M059J (cell line): ENCODE measurements around the gene HHIPL1. TPM values are rescaled to one million over a fixed set of nuclear protein-coding genes. Genes with fewer than 3 reads are reported as not detected.

Experiments
- DNase-seq: peaks from one replicate; pipeline ENCODE4 v3.0.0-alpha.2; 2012; ENCODE audit warnings: low read depth
- total RNA-seq: library from RNA; depleted of rRNA; stranded (reverse); fragments of >200 nt; shearing (Covaris generic); gene quantifications from 2 replicates; pipeline ENCODE4 v1.2.3, GENCODE V29; 2014

Gene HHIPL1
- total RNA-seq, 1 experiment from 2014 or later, result 1.2 TPM

GRCh38 chr14:99675382-99675835 is 30.5 kb downstream of the HHIPL1 start:
- no peak for DNase-seq

DNA sequence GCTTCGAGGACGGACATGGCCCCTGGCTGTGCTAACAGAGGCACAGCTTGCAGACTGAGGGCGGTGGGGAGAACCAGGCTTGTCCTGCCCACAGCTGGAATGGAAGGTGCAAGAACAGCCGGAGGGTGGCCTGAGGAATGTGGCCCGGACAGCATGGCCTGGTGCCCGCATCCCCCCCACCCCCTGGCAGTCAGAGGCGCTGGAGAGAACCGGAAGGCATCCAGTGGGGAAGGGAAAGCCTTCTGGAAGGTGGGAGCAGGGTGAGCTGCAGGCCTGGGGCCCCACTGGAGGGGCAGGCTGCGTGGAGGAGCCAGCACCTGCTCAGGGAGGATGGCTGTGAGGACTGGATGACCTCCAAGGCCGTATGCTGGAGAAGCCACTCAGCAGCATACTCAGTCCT is 31.0 kb downstream of the HHIPL1 start:
- no peak for DNase-seq

DNA sequence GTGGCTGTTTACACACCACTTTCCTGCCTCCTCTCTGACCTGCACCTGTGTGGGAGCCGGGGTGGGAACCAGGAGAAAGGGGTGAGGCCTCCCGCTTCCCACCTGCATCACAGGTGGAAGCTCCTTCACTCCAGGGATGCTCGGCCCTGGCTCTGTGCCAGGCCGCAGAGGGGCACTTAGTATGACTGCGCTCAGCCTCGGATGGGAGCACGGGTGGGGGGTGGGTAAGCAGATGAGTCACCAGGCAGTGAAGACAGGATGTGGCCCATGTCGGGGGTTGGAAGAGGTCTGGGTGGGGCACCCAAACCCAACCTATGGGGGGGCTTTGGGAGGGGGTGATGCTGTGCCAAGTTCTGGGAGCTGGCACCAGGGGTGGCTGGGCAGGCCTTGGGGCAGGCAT is 31.7 kb downstream of the HHIPL1 start:
- DNase-seq, result peak; percentile 26

DNA sequence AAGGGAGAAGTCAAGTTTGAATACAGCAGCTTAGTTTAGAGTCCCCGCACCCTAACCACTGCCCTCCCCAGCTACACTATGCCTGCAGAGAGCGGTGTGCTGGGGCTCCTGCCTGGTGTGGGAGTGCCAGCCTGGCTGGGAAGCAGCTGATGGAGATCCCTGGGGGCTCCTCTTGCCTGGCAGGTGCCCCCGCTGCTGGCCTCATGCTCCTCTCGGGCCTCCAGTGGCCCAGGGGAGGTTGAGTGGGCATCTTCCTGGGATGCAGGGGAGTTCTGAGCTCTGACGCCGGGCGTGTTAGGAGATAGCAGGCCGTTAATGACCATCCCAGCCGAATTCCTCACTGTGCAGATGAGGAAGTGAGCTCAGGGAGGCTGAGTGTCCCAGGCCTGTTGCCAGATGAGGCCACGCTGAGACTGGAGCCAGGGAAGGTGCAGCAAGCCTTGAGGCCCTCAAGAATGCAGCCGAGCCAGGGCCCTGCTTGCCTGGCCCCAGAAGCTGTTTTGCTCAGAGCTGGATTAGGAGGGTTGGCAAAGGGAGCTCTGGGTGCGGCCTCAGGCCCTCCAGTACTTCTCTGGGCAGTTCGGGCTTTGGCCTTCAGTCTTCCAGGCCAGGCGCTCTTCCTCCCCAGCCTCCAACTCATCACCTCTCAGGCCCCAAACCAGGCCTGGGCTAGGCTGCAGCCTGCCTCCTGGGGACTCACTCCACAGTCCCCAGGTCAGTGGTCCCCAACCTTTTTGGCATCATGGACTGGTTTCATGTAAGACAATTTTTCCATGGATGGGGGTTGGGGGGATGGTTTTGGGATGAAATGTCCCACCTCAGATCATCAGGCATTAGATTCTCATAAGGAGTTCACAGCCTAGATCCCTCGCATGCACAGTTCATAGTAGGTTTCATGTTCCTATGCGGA is 32.6 kb downstream of the HHIPL1 start:
- DNase-seq, result peak; percentile 12

DNA sequence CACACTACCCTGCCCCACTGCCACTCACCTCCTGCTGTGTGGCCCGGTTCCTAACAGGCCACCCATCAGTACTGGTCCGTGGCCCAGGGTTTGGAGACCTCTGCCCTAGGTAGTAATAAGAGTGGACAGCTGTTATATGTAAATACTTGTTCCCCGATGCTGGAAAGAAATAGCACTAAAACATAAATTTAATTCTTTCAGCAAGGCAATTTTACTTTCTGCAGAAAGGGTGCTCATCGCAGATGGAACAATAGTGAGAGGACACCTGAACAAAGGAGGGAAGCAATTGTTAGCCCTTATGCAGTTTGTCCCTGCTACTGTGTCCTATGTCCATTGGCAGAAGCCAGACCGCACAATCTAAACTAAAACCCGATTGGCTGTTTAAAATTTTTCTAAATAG is 33.3 kb downstream of the HHIPL1 start:
- no peak for DNase-seq

GRCh38 chr14:99679111-99679510 is 34.2 kb downstream of the HHIPL1 start:
- no peak for DNase-seq

DNA sequence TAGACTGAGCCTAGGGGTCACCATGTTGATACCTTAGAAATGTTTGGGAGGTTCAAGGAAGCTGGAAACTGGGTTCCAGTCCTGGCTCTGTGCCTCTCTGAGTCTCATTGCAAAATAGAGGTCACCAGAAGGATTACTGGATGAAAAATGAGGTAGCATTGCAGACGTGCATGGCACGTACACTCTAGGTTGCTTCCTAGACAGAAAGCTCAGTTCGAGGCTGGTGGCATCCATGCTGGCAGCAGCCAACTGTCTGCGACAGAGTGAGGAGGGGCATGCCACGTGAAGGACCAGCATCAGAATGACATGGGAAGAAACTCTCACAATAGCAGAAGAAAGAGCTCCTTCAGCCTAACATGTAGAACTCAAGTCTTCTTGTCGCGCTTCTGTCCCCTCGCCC is 34.6 kb downstream of the HHIPL1 start:
- no peak for DNase-seq

- DNase-seq, result no peak
Observed at GRCh38 chr14:99679996-99680395, 35.1 kb downstream of the HHIPL1 start.

DNA sequence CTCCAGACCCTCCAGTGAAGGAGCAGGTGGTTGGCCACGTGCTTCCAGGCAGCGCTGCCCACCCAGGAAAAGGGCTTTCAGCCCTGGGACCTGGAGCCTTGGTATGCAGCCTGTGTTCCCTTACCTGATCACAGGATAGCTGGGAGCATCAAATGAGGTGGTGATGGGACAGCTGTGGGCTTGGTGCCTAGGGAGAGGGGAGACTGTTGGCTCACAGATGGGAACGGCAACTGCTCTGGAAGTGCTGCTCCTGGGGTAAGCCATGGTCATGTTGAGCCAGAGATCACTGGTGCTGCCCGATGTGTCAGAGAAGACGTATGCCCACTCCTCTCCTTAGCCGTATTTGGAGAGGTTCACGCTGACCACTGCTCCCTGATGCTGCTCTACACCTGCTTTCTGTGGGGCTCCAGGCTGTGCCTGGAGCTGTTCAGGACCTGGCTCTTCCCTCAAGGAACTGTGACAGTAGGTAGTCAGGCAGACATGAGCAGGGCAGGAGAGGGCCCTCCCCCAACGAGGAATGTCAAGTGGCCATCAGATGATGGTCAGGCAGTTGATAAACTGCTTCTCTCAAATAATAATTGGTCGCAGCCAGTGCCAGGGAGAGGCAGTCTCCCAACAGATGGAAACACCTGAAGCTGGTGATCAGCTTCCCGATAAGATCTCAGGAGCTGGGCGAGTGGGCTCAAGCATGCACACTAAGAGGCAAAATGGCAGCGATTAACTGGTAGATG is 36.3 kb downstream of the HHIPL1 start:
- no peak for DNase-seq

- no peak for DNase-seq
Observed at GRCh38 chr14:99681832-99682148, 36.9 kb downstream of the HHIPL1 start.

DNA sequence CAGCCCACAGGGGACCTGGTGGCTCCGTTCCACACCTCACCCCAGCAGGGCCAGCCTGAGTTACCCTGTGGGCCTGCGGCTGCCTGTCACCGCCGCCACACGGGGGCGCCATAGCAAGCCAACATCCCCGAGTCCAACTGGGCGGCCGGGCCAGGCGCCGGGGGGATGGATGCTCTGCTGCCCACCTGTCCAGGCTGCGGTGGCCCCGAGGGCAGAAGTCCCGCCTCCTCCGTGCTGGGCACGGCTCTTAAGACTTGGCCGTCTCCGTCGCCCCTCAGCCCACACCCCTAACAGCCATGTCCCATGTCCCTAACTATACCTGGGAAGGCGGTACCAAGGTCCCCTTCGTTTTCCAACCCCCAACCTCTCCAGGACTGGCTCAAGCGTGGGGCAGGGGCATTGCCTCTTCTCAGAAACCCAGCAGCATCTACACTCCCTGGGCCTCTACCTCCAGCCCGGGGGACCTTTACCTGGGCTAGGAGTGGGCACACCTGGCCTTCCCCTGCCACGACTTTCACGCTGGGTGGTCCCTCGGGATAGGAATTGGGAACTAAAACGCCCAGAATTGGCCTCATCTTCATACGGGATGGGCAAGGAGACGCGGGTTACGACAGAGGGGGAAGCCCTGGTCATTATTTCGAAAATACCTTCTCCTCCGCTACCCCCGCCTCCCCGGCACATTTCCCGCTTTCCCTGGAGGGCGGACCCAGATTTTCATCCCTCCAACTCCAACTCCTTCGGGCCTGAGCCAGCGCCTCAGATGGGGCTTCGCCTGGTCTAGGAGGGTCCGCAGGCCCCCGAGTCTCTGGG is 38.1 kb downstream of the HHIPL1 start:
- DNase-seq, result peak; percentile 58

DNA sequence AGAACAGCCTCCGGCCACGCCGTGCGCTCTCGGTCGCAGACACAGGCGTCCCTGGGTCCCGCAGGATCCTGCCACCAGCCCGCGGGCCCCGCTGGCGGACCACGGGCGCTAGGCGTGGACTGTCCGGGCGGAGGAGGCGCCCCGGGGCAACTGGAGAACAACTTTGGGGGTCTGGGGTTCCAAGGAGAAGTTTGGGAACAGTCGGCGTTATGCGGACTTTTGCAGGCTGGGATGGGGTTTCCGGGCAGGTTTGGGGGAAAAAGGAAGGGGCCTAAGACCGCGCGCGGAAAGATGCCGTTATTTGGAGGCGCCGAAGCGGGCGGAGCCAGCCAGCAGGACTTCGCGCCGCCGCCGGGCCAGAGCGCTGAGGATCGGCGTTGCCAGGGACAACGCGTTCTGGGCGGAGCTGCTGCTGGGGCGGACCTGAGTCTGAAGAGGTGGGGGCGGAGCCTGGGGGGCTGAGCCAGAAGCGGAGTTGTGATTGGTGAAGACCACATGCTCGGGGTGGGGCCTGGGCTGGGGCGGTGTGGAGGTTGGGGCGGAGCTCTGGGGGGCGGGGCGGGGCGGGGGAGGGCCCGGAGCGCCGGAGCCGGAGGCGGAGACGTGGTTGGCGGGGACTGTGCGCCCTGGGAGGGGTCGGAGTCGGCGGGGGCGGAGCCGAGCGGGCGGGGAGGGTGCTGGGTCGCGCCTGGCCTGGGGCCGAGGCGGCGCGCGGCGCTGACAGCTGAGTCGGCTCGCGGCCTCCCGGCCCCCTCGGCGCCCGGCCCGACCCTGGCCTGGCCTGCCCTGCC is 38.9 kb downstream of the HHIPL1 start, which contains the start of gene CYP46A1:
Gene CYP46A1, plus strand, starts transcription at position 680 of the 791 bp plus-strand sequence. CDS start 120 bp downstream, outside the sequence.
- peak; percentile 94 for DNase-seq

DNA sequence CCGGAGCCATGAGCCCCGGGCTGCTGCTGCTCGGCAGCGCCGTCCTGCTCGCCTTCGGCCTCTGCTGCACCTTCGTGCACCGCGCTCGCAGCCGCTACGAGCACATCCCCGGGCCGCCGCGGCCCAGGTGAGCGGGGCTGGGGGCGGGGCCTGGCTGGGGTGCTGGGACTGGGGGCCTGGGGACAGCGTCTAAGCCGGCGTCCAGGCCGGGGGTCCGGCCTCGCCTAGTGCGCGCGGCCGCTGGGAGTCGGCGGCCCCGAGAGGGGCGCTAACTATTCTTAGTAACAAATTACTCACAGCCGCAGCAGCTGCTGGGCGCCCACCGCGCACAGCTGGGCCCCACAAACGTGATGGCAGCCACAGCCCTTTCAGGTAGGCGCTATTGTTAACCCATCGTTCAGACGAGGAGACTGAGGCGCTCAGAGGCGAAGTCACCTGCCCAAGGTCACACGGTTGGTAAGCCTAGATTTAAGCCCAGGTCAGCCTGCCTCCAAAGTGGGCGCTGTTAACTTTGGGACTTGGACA is 39.5 kb downstream of the HHIPL1 start:
- DNase-seq, result no peak

DNA sequence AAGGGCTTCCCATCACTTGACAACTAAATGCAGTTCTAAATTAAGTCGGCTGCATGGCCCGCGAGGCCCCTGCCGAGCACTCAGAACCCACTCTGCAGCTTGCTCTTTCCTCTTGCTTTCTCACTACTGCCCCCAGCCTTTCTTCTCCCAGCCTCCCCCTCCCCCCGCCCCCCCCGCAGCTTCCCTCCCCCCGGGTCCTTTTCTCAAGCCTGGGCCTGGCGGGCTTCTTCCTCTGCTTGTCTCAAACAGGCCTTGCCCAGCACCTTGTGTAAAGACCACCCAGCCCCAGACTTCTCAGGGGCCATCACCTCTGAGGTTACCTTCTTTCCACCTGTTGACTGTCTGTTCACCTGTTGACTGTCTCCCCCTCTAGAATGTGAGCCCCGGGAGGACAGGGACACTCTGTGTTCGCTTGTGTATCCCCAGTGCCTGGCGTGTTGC is 40.2 kb downstream of the HHIPL1 start:
- DNase-seq, result no peak

DNA sequence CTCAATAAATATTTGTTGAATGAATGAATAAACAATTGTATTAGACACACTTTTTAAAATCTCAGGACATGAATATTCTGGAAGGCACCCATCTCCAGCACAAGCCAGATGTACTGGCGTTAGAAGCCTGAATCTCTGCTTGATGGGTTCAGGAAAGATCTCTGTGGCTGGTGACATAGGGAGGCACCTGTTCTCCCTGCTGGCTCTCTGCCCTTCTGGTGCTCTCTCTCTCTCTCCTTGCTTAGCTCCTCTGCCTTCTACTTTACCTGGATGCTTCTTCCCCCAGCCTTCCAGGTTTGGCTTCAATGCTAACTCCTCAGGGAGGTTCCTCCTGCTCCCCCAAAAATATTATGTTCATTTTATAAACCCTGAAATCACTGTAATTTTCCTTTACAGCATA is 40.7 kb downstream of the HHIPL1 start:
- DNase-seq, result no peak

DNA sequence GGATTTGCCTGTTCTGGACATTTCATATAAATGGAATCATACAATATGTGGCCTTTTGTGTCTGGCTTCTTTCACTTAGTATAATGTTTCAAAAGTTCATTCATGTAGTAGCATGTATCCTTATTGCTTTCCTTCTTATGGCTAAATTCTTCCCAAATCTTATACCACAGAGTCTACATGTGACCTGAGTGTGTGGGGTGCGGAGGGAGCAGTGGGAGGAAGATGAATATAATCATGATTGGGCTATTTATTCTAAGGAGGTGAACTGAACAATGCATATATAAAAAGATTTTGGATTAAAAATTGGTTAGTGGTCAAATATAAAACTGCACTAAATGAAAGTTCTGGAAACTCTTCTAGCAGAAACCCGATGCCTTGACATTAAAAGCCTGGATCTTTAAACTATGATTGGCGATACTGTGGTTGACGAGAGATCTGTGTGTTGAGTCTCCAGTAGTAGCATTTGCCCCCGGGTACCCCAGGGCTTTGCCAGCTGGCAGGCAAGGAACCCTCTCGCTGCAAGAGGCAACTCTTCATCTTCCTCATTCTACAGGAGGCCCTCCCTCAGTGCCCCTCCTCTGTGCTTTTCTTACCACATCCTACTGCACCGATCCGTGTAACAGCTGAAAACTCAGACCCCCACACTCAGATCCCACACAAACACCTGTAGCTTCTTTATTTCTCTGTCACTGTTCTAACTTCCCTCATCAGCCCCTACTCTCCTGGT is 41.8 kb downstream of the HHIPL1 start:
- no peak for DNase-seq

DNA sequence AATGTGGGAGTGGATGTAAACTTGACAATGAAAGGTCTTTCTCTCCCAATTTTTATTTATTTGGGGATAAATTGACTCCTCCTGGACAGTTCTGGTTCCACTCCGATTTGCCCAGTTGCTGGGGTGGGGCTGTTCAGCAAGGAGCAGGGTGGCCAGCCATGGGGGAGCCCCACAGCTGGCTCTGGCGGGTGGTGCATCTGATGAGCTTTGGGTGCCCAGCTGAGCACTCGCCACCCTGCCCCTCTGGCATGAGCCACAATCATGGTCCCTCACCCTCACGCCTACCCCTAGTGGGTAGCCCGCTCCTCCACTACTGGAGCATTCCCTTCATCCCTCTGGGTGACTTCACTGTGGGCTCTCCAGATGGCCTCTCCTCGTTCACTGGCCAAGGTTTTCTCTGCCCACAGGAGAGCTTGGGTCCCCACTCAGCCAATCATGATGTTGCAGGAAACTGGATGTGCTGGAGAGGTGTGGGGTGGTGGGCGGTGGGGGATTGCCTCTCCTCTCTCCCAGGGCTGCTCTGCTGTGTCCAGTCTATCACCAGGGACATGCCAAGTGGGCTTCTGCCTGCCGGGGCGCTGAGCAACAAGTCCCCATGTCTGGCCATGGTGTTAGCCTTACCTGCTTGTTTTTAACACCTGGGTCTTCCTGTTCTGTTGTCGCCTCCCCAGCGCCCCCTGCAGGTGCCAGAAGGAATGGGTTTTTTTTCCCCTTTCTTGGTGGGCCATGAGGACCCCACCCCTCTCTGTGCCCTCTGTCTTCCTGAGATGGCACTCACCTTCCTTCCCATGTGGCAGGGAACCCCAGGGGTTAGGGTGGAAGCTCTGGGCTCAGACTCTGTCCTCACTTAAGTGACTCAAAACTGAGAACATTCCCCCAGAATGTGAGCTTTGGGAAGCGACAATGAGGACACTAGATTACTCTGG is 42.6 kb downstream of the HHIPL1 start:
- DNase-seq, result no peak

DNA sequence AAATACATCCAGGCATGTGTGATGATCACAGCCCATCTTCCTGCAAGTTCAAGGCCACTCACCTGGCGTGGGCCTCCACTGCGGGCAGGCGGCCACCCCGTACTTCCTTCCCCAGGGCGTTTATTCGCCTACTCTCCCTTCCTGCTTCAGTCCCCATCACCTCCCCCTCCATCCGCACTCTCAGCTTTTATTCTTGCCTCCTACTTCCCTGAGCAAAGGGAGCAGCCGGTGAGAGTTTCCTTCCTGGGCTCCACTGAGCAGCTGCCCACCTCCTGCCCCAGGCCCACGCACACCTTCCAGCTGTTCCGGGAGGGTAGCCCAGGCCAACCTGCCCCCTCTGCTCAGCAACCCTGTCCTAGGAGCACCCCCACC is 43.3 kb downstream of the HHIPL1 start:
- no peak for DNase-seq

DNA sequence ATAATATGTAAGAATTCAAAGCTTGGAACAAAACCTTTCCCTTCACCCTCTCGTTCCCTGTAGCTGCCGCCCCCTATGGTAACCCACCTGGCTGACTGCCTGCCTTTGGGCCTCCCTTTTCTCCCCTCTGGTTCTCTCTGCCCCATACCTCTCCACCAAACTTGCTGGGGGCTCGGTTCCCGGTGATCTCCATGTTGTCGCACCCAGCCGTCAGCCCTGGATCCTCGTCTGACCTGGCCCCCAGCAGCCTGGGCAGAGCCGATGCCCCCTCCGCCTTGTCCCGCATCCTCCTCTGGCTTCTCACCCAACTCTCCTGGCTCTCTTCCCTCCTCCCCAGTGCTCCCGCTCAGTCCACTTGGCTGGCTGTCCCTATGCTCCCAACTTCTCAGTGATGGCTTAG is 43.7 kb downstream of the HHIPL1 start:
- no peak for DNase-seq
